Subcutaneous abdominal adipose tissue (tissue), 5 donors: ENCODE data around the gene C1GALT1.
"Not testable (repeated sequence)": the region's sequence is repeated elsewhere in the genome, so short reads cannot be mapped to it uniquely, and the experiment has no call there.

Source experiments
- H3K27ac ChIP-seq: one replicate; pipeline ENCODE4 v1.7.0; 2013; ENCODE audit warnings: low read depth, mild to moderate bottlenecking, inconsistent platforms, low read length, moderate library complexity
- H3K27me3 ChIP-seq, 5 donors: one replicate each; pipeline ENCODE4 v1.7.0; 2013; ENCODE audit warnings: low read length in 5 of 5, inconsistent platforms in 1 of 5; ENCODE audit not compliant: control insufficient read depth in 5 of 5, insufficient read depth in 4 of 5
- H3K36me3 ChIP-seq, 5 donors: one replicate each; pipeline ENCODE4 v1.7.0; 2013; ENCODE audit warnings: low read length in 5 of 5; ENCODE audit not compliant: control insufficient read depth in 5 of 5, insufficient read depth in 5 of 5
- H3K4me1 ChIP-seq, 5 donors: one replicate each; pipeline ENCODE4 v1.7.0; 2013; ENCODE audit warnings: low read length in 5 of 5, mild to moderate bottlenecking in 3 of 5, moderate library complexity in 1 of 5; ENCODE audit not compliant: control insufficient read depth in 5 of 5, insufficient read depth in 5 of 5
- H3K4me3 ChIP-seq, 5 donors: one replicate each; pipeline ENCODE4 v1.7.0; 2013; ENCODE audit warnings: low read length in 5 of 5, low read depth in 1 of 5
- H3K9ac ChIP-seq, 5 donors: one replicate each; pipeline ENCODE4 v1.7.0; 2013; ENCODE audit warnings: low read length in 5 of 5, mild to moderate bottlenecking in 4 of 5, moderate library complexity in 3 of 5
- H3K9me3 ChIP-seq, 5 donors: one replicate each; pipeline ENCODE4 v1.7.0; 2013; ENCODE audit warnings: low read length in 5 of 5; ENCODE audit not compliant: control insufficient read depth in 5 of 5
- donor health status: healthy.
- donor health status: healthy.
- donor health status: healthy.
- donor health status: healthy.
- donor health status: healthy.

The C1GALT1 gene

GRCh38 chr7:7182156-7183060 lies at the start of gene C1GALT1:
TSS of gene C1GALT1 (plus strand) at chr7:7182544. CDS start at chr7:7234320, 51,776 bp downstream.
- Histone ChIP-seq H3K27me3 (no peaks in the 10 kb centered on the region), H3K4me3 (peak within 1 kb of the TSS; percentile 87 to 98 (median 92)), H3K4me1 (peaks cover 0 to 34% (median 30%) of the 10 kb centered on the region in 5 donors), H3K9me3 (no peaks in the 10 kb centered on the region), H3K9ac (peak within 1 kb of the TSS; percentile 73 to 96 (median 92)), H3K36me3 (peaks cover 0 to 2% (median 0%) of the 10 kb centered on the region in 5 donors), H3K27ac (peak within 1 kb of the TSS; percentile 93)

GRCh38 chr7:7134046-7134445 lies 48.3 kb upstream of the C1GALT1 start:
- H3K36me3 ChIP-seq: no peaks in the 10 kb centered on the region
- no peak overlapping the region for H3K4me3 ChIP-seq
- H3K9me3 ChIP-seq: no peaks in the 10 kb centered on the region
- H3K9ac ChIP-seq: no peak overlapping the region
- H3K27me3 ChIP-seq: no peaks in the 10 kb centered on the region
- peak overlapping the region; percentile 75 for H3K27ac ChIP-seq
- H3K4me1 ChIP-seq: peaks cover 0 to 17% (median 0%) of the 10 kb centered on the region in 5 donors

GRCh38 chr7:7135074-7135473 lies 47.3 kb upstream of the C1GALT1 start:
- Histone ChIP-seq H3K9ac (no peak overlapping the region), H3K27me3 (no peaks in the 10 kb centered on the region), H3K36me3 (no peaks in the 10 kb centered on the region), H3K4me3 (no peak overlapping the region), H3K27ac (no peak overlapping the region), H3K4me1 (peaks cover 0 to 13% (median 0%) of the 10 kb centered on the region in 5 donors), H3K9me3 (no peaks in the 10 kb centered on the region)

- H3K27me3 ChIP-seq, H3K4me3 ChIP-seq, H3K36me3 ChIP-seq, H3K9ac ChIP-seq, H3K9me3 ChIP-seq: not testable (repeated sequence)
- H3K4me1 ChIP-seq: peaks cover 0 to 13% (median 0%) of the 10 kb centered on the region in 5 donors
- peak overlapping the region; percentile 17 for H3K27ac ChIP-seq
These were observed 46.4 kb upstream of the C1GALT1 start for GRCh38 chr7:7135924-7136323.

- Histone ChIP-seq H3K9me3 (no peaks in the 10 kb centered on the region), H3K4me3 (no peak overlapping the region), H3K4me1 (peaks cover 0 to 13% (median 0%) of the 10 kb centered on the region in 5 donors), H3K27ac (peak overlapping the region; percentile 24), H3K9ac (no peak overlapping the region), H3K27me3 (no peaks in the 10 kb centered on the region), H3K36me3 (no peaks in the 10 kb centered on the region)
These were observed 45.6 kb upstream of the C1GALT1 start for GRCh38 chr7:7136466-7137381.

GRCh38 chr7:7138897-7139296 lies 43.4 kb upstream of the C1GALT1 start:
- H3K9me3 ChIP-seq: no peaks in the 10 kb centered on the region
- peaks cover 0 to 9% (median 0%) of the 10 kb centered on the region in 5 donors for H3K4me1 ChIP-seq
- no peak overlapping the region for H3K27ac ChIP-seq
- H3K27me3 ChIP-seq: no peaks in the 10 kb centered on the region
- H3K9ac ChIP-seq: no peak overlapping the region
- H3K4me3 ChIP-seq: no peak overlapping the region
- H3K36me3 ChIP-seq: no peaks in the 10 kb centered on the region

GRCh38 chr7:7143404-7143803 lies 38.9 kb upstream of the C1GALT1 start:
- H3K4me1 ChIP-seq, H3K36me3 ChIP-seq, H3K9me3 ChIP-seq, H3K9ac ChIP-seq, H3K27me3 ChIP-seq, H3K4me3 ChIP-seq, H3K27ac ChIP-seq: not testable (repeated sequence)

- H3K27me3 ChIP-seq, H3K9ac ChIP-seq, H3K4me1 ChIP-seq, H3K27ac ChIP-seq, H3K9me3 ChIP-seq, H3K4me3 ChIP-seq, H3K36me3 ChIP-seq: not testable (repeated sequence)
These were observed 37.2 kb upstream of the C1GALT1 start for GRCh38 chr7:7145151-7145550.

DNA sequence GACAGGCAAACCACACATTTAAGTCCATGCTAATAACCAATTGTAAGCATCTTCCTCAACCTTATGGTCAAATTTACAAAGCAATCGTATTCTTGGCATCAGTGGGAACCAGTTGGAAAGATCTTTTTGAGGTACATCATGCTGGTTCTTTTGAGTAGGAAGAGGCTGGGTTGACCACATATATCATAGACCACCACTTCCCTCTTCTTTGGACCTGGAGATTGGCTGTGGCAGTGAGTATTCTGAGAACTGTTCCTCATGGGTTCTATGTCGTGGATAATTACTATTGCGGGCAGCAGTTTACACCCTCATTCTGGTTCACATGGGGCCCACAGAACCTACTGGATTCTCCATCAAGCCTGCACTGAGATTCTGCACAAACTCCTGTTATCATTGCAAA lies 35.5 kb upstream of the C1GALT1 start:
- H3K4me3 ChIP-seq: no peak overlapping the region
- H3K9me3 ChIP-seq: no peaks in the 10 kb centered on the region
- no peak overlapping the region for H3K27ac ChIP-seq
- no peaks in the 10 kb centered on the region for H3K4me1 ChIP-seq
- H3K27me3 ChIP-seq: no peaks in the 10 kb centered on the region
- H3K36me3 ChIP-seq: no peaks in the 10 kb centered on the region
- H3K9ac ChIP-seq: no peak overlapping the region
